ENCODE results near the gene NFIA. TPM values are rescaled to one million over a fixed set of nuclear protein-coding genes. Genes with fewer than 3 reads are reported as not detected.

The NFIA gene
- total and polyA plus RNA-seq, 5 donors = 15.9 to 127 (median 108) TPM

DNA sequence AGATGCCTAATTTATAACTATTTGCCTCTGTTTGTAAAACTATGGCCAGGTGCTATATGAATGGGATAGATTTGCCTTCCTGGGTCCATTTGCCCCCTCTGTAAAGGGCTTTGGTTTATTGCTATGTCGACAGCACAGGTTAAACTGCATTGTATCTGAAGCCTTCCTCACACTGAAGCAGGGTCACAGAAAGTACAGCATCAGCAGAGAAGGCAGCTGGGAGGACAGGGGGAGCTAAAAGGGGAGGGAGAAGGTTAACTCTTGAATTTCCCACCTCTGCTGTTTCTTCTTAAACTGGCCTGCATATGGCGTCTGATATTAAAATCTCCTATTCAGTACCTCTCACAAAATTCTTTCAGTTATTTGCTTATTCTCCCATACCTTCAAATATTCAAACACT, 345.1 kb downstream of the NFIA start:
- H3K4me1 ChIP-seq (ENCODE audit: control insufficient read depth, insufficient read depth, low read length) = peaks cover 7% of the 10 kb centered on the region
- H3K27me3 ChIP-seq (ENCODE audit: control insufficient read depth, insufficient read depth) = no peaks in the 10 kb centered on the region
- DNase-seq (no peak), ATAC-seq (peak in 1 of 2 donors; percentile 28)
- H3K27ac ChIP-seq (ENCODE audit: low read length) = peak overlapping the region; percentile 48
- 65% methylated on average over 2 of the region's 2 CpGs for WGBS
- H3K4me3 ChIP-seq (ENCODE audit: low read length) = no peak overlapping the region
- no peaks in the 10 kb centered on the region for H3K9me3 ChIP-seq (ENCODE audit: control insufficient read depth, low read length)
- intact Hi-C loops (cut with DNase I) = no loop called here

DNA sequence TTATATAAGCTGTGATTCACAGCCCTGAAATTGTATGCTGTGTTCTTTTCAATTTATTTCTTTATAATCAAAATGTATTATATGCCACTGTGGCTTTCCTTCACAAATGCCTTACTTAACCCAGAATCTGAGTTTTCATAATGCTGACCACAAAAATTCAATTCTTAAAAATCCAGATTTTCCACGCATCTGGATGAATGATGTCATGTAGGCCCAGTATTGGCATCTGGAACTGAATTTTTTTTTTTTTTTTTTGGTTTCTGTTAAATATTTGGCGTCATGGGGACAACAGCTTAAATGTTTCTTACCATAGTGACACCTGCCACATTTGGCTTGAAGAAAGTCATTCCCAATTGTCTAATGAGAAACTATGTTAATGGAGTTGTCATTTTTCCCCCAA, 345.8 kb downstream of the NFIA start:
- intact Hi-C loops (cut with DNase I) = no loop called here
- no peak for DNase-seq
- Histone ChIP-seq H3K9me3 (ENCODE audit: control insufficient read depth, low read length) (no peaks in the 10 kb centered on the region), H3K4me1 (ENCODE audit: control insufficient read depth, insufficient read depth, low read length) (peaks cover 9% of the 10 kb centered on the region), H3K4me3 (ENCODE audit: low read length) (no peak overlapping the region), H3K27ac (ENCODE audit: low read length) (no peak overlapping the region), H3K27me3 (ENCODE audit: control insufficient read depth, insufficient read depth) (no peaks in the 10 kb centered on the region)
- WGBS = 65% methylated on average over 2 of the region's 2 CpGs
- ATAC-seq = no peak

DNA sequence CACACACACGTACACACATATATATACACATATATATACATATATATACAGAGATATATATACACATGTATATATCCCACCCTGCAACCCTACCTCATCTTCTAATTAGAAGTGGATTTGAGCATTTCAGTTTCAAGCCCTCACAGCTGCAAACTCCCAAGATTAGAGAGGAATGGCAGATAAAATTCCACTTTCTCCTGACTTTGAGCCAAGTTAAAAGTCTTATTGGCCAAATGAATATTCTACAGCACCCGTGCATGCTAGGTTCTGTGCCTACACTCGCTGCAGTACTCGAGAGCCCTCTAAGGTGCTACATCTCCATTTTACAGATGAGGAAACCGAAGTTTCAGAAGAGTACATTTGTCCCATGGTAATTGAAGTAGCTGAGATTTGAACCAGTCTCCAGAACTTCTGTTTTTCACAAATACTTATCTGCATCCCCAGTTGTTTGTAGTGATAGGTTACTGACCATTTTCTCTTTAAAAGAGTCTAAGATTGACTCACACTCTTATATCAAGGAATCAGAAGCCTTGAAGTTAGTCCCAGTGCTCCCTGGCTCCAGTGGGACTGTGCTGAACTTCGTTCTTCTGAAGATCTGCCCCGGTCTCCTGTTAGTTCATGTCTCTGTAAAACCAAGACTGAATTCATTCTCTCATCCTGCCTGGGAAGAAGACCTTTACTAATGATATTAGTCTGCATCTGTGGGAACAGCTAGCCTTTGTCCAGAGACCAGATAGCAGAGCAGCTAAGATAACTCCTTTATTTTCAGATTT, 350.4 kb downstream of the NFIA start:
- 40% methylated on average over 7 of the region's 7 CpGs for WGBS
- intact Hi-C loops (cut with DNase I) = no loop called here
- no peaks in the 10 kb centered on the region for H3K27me3 ChIP-seq (ENCODE audit: control insufficient read depth, insufficient read depth)
- H3K9me3 ChIP-seq (ENCODE audit: control insufficient read depth, low read length) = no peaks in the 10 kb centered on the region
- H3K4me3 ChIP-seq (ENCODE audit: low read length) = no peak overlapping the region
- DNase-seq (peak in 2 of 3 donors; percentile 28 to 67), ATAC-seq (peak in 1 of 2 donors; percentile 36)
- peak overlapping the region; percentile 54 for H3K27ac ChIP-seq (ENCODE audit: low read length)
- peaks cover 23% of the 10 kb centered on the region for H3K4me1 ChIP-seq (ENCODE audit: control insufficient read depth, insufficient read depth, low read length)

DNA sequence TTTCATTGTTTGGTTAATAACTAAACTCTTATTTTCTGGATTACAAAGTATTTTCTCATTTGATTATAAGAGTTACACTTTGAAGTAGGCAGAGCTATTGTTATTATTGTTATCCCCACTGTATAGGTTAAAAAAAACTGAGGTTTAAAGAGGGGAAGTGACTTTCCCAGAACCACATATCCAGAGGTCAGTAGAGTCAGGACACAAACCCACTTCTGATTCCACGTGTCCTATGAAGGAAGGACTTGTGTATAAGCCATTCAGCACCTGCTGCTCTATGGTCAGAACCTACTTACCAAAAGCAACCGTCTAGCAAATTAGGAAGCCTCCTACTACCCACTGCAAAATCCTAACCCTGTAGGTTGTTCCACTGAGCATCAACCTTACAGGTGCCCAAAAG, 351.3 kb downstream of the NFIA start:
- H3K4me3 ChIP-seq (ENCODE audit: low read length) = no peak overlapping the region
- ATAC-seq (no peak), DNase-seq (no peak)
- peak overlapping the region; percentile 89 for H3K27ac ChIP-seq (ENCODE audit: low read length)
- no peaks in the 10 kb centered on the region for H3K9me3 ChIP-seq (ENCODE audit: control insufficient read depth, low read length)
- H3K4me1 ChIP-seq (ENCODE audit: control insufficient read depth, insufficient read depth, low read length) = peaks cover 24% of the 10 kb centered on the region
- 46% methylated on average over 2 of the region's 2 CpGs for WGBS
- intact Hi-C loops (cut with DNase I) = no loop called here
- no peaks in the 10 kb centered on the region for H3K27me3 ChIP-seq (ENCODE audit: control insufficient read depth, insufficient read depth)

GRCh38 chr1:61434276-61434675, 351.9 kb downstream of the NFIA start:
- 56% methylated on average over 5 of the region's 5 CpGs for WGBS
- ATAC-seq = peak; percentile 42 to 59

DNA sequence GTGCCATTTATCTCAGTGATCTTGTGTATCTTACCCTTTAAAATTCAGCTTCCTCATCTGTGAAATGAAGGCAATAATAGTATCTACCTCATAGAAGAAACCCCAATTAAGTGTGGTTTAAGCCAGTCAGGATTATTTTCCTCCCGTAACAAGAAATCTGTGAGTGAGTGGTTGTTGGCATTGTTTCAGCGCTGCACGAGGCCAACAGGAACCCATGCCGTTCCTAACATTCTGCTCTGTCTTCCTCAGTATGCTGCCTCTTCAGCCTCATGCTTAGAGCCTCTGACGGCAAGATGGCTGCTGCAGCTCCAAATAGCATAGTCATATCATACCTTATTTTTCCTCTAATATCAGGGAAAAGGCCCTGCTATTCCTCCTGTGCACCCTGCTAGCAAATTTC, 352.9 kb downstream of the NFIA start:
- ATAC-seq = no peak
- 31% methylated on average over 5 of the region's 5 CpGs for WGBS
- Histone ChIP-seq H3K4me3 (ENCODE audit: low read length) (no peak overlapping the region), H3K4me1 (ENCODE audit: control insufficient read depth, insufficient read depth, low read length) (peaks cover 24% of the 10 kb centered on the region), H3K27me3 (ENCODE audit: control insufficient read depth, insufficient read depth) (no peaks in the 10 kb centered on the region), H3K27ac (ENCODE audit: low read length) (peak overlapping the region; percentile 59), H3K9me3 (ENCODE audit: control insufficient read depth, low read length) (no peaks in the 10 kb centered on the region)
- peak in 2 of 3 donors; percentile 59 to 62 for DNase-seq
- intact Hi-C loops (cut with DNase I) = no loop called here

More at GRCh38 chr1:61434276-61434675, 351.9 kb downstream of the NFIA start:
- Histone ChIP-seq H3K4me1 (ENCODE audit: control insufficient read depth, insufficient read depth, low read length) (peaks cover 24% of the 10 kb centered on the region), H3K4me3 (ENCODE audit: low read length) (no peak overlapping the region), H3K27ac (ENCODE audit: low read length) (peak overlapping the region; percentile 89), H3K27me3 (ENCODE audit: control insufficient read depth, insufficient read depth) (no peaks in the 10 kb centered on the region), H3K9me3 (ENCODE audit: control insufficient read depth, low read length) (no peaks in the 10 kb centered on the region)
- intact Hi-C loops (cut with DNase I) = no loop called here
- DNase-seq = peak in 1 of 3 donors; percentile 41

GRCh38 chr1:61436016-61436415, 353.7 kb downstream of the NFIA start:
- intact Hi-C loops (cut with DNase I) = no loop called here
- DNase-seq = peak in 1 of 3 donors; percentile 49
- no peaks in the 10 kb centered on the region for H3K27me3 ChIP-seq (ENCODE audit: control insufficient read depth, insufficient read depth)
- peak in 1 of 2 donors; percentile 42 for ATAC-seq
- H3K4me1 ChIP-seq (ENCODE audit: control insufficient read depth, insufficient read depth, low read length) = peaks cover 24% of the 10 kb centered on the region
- 57% methylated on average over 3 of the region's 3 CpGs for WGBS
- H3K27ac ChIP-seq (ENCODE audit: low read length) = peak overlapping the region; percentile 94
- no peaks in the 10 kb centered on the region for H3K9me3 ChIP-seq (ENCODE audit: control insufficient read depth, low read length)
- no peak overlapping the region for H3K4me3 ChIP-seq (ENCODE audit: low read length)

- intact Hi-C loops (cut with DNase I) = no loop called here
Measured at GRCh38 chr1:61436491-61437120, 354.2 kb downstream of the NFIA start.

DNA sequence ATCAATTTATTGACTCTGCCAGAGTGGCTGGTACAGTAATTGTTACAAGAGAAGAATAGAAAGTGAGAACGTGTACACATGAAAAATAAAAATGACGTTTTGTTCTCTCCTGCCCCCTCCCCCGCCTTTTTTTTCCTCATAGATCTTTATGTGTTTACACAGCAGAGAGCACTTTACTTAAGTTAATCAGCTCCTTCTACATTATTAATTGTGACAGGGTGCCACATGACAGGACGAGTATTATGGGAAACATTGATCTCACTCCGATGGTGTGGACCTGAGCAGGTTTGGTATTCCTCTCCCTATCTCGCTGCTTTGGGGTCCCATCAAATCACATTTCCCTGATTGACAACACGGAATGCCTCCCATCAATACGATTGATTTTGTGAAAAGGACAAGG, 356.9 kb downstream of the NFIA start:
- ATAC-seq = no peak
- intact Hi-C loops (cut with DNase I) = no loop called here
- no peaks in the 10 kb centered on the region for H3K9me3 ChIP-seq (ENCODE audit: control insufficient read depth, low read length)
- H3K27me3 ChIP-seq (ENCODE audit: control insufficient read depth, insufficient read depth) = no peaks in the 10 kb centered on the region
- 82% methylated on average over 8 of the region's 8 CpGs for WGBS
- no peak for DNase-seq
- no peak overlapping the region for H3K27ac ChIP-seq (ENCODE audit: low read length)
- peaks cover 24% of the 10 kb centered on the region for H3K4me1 ChIP-seq (ENCODE audit: control insufficient read depth, insufficient read depth, low read length)
- no peak overlapping the region for H3K4me3 ChIP-seq (ENCODE audit: low read length)

More at GRCh38 chr1:61436491-61437120, 354.2 kb downstream of the NFIA start:
- Histone ChIP-seq H3K27me3 (ENCODE audit: control insufficient read depth, insufficient read depth) (no peaks in the 10 kb centered on the region), H3K9me3 (ENCODE audit: control insufficient read depth, low read length) (no peaks in the 10 kb centered on the region), H3K4me3 (ENCODE audit: low read length) (no peak overlapping the region), H3K4me1 (ENCODE audit: control insufficient read depth, insufficient read depth, low read length) (peaks cover 24% of the 10 kb centered on the region), H3K27ac (ENCODE audit: low read length) (peak overlapping the region; percentile 94)
- WGBS = 38% methylated on average over 5 of the region's 5 CpGs
- peak; percentile 50 to 67 (median 56) for DNase-seq
- peak; percentile 89 to 90 for ATAC-seq

- Histone ChIP-seq H3K27ac (ENCODE audit: low read length) (peak overlapping the region; percentile 79), H3K27me3 (ENCODE audit: control insufficient read depth, insufficient read depth) (no peaks in the 10 kb centered on the region), H3K9me3 (ENCODE audit: control insufficient read depth, low read length) (no peaks in the 10 kb centered on the region), H3K4me1 (ENCODE audit: control insufficient read depth, insufficient read depth, low read length) (peaks cover 30% of the 10 kb centered on the region), H3K4me3 (ENCODE audit: low read length) (no peak overlapping the region)
- DNase-seq (peak; percentile 71 to 82 (median 80)), ATAC-seq (peak; percentile 73 to 82)
- WGBS = 47% methylated on average over 11 of the region's 11 CpGs
- intact Hi-C loops (cut with DNase I) = no loop called here
Measured at GRCh38 chr1:61441723-61442262, 359.4 kb downstream of the NFIA start.

- Histone ChIP-seq H3K4me1 (ENCODE audit: control insufficient read depth, insufficient read depth, low read length) (peaks cover 27% of the 10 kb centered on the region), H3K27me3 (ENCODE audit: control insufficient read depth, insufficient read depth) (no peaks in the 10 kb centered on the region), H3K27ac (ENCODE audit: low read length) (no peak overlapping the region), H3K9me3 (ENCODE audit: control insufficient read depth, low read length) (no peaks in the 10 kb centered on the region), H3K4me3 (ENCODE audit: low read length) (no peak overlapping the region)
- 56% methylated on average over 2 of the region's 2 CpGs for WGBS
- peak; percentile 31 to 46 for ATAC-seq
- intact Hi-C loops (cut with DNase I) = no loop called here
- DNase-seq = no peak
Measured at GRCh38 chr1:61442544-61442943, 360.2 kb downstream of the NFIA start.

Measured in right cardiac atrium (tissue), 5 donors.